H9 (cell line): ENCODE measurements around the gene MYO5B. TPM values are rescaled to one million over a fixed set of nuclear protein-coding genes. Genes with fewer than 3 reads are reported as not detected.

Experiments
- DNase-seq: peaks from one replicate; pipeline ENCODE4 v3.0.0-alpha.2; 2017
- H2AFZ ChIP-seq: one replicate; pipeline ENCODE4 v1.6.1; 2013; ENCODE audit warnings: mild to moderate bottlenecking, low read length, control low read depth, moderate library complexity
- H2AK5ac ChIP-seq: 2 replicates; pipeline ENCODE4 v1.6.1; 2013; ENCODE audit warnings: low read length, control low read depth, mixed read lengths; ENCODE audit not compliant: insufficient read length
- H2BK120ac ChIP-seq: one replicate; pipeline ENCODE4 v1.6.1; 2013; ENCODE audit warnings: low read depth, mild to moderate bottlenecking, low read length, control low read depth, inconsistent platforms; ENCODE audit not compliant: poor library complexity, severe bottlenecking
- H2BK12ac ChIP-seq: 2 replicates; pipeline ENCODE4 v1.6.1; 2013; ENCODE audit warnings: low read length, control low read depth, mixed read lengths, low read depth; ENCODE audit not compliant: insufficient read length
- H2BK15ac ChIP-seq: 2 replicates; pipeline ENCODE4 v1.6.1; 2013; ENCODE audit warnings: low read depth, low read length, control low read depth
- H2BK20ac ChIP-seq: one replicate; pipeline ENCODE4 v1.6.1; 2013; ENCODE audit warnings: low read depth, mild to moderate bottlenecking, low read length, control low read depth, inconsistent platforms; ENCODE audit not compliant: poor library complexity, severe bottlenecking
- H2BK5ac ChIP-seq: 2 replicates; pipeline ENCODE4 v1.6.1; 2013; ENCODE audit warnings: low read length, control low read depth, mixed read lengths; ENCODE audit not compliant: insufficient read length
- H3K14ac ChIP-seq: 2 replicates; pipeline ENCODE4 v1.6.1; 2013; ENCODE audit warnings: low read length, control low read depth; ENCODE audit not compliant: insufficient read depth
- H3K18ac ChIP-seq: 2 replicates; pipeline ENCODE4 v1.6.1; 2013; ENCODE audit warnings: low read depth, mild to moderate bottlenecking, mixed read lengths, low read length, control low read depth; ENCODE audit not compliant: insufficient read length
- H3K23ac ChIP-seq: 2 replicates; pipeline ENCODE4 v1.6.1; 2013; ENCODE audit warnings: low read length, control low read depth, mixed read lengths, low read depth; ENCODE audit not compliant: insufficient read length
- H3K23me2 ChIP-seq: 2 replicates; pipeline ENCODE4 v1.6.1; 2013; ENCODE audit warnings: low read depth, mild to moderate bottlenecking, mixed read lengths, low read length, control low read depth; ENCODE audit not compliant: insufficient read length, poor library complexity, severe bottlenecking
- H3K27ac ChIP-seq: 2 replicates; pipeline ENCODE4 v1.5.1; 2013; ENCODE audit warnings: low read length, control low read depth, mixed read lengths, low read depth; ENCODE audit not compliant: insufficient read length
- H3K27me3 ChIP-seq: 2 replicates; pipeline ENCODE4 v1.6.1; 2013; ENCODE audit warnings: low read length, control low read depth, inconsistent platforms; ENCODE audit not compliant: insufficient read depth
- H3K4ac ChIP-seq: 2 replicates; pipeline ENCODE4 v1.6.1; 2013; ENCODE audit warnings: low read depth, mild to moderate bottlenecking, control low read depth, inconsistent platforms, low read length, moderate library complexity
- H3K4me1 ChIP-seq: 2 replicates; pipeline ENCODE4 v1.6.1; 2013; ENCODE audit warnings: low read length, control low read depth, inconsistent platforms; ENCODE audit not compliant: insufficient read depth
- H3K4me2 ChIP-seq: 2 replicates; pipeline ENCODE4 v1.6.1; 2013; ENCODE audit warnings: low read length, control low read depth, mixed read lengths; ENCODE audit not compliant: insufficient read length, insufficient read depth
- H3K56ac ChIP-seq: 2 replicates; pipeline ENCODE4 v1.6.1; 2013; ENCODE audit warnings: low read depth, mild to moderate bottlenecking, mixed read lengths, low read length, control low read depth; ENCODE audit not compliant: insufficient read length
- H3K79me1 ChIP-seq: 2 replicates; pipeline ENCODE4 v1.6.1; 2013; ENCODE audit warnings: low read depth, mild to moderate bottlenecking, moderate library complexity, low read length, control low read depth, inconsistent platforms; ENCODE audit not compliant: insufficient read depth, poor library complexity, severe bottlenecking
- H3K79me2 ChIP-seq: 2 replicates; pipeline ENCODE4 v1.6.1; 2013; ENCODE audit warnings: low read length, control low read depth, inconsistent platforms; ENCODE audit not compliant: insufficient read depth
- H3K9ac ChIP-seq: 2 replicates; pipeline ENCODE4 v1.6.1; 2013; ENCODE audit warnings: low read length, control low read depth, mixed read lengths; ENCODE audit not compliant: insufficient read length; ENCODE audit errors: extremely low read depth
- H3K9me3 ChIP-seq: one replicate; pipeline ENCODE4 v1.6.1; 2013; ENCODE audit warnings: low read depth, low read length, inconsistent platforms; ENCODE audit not compliant: control insufficient read depth
- H3T11ph ChIP-seq: one replicate; pipeline ENCODE4 v1.6.1; 2013; ENCODE audit warnings: mild to moderate bottlenecking, low read length, control low read depth, inconsistent platforms
- H4K20me1 ChIP-seq: one replicate; pipeline ENCODE4 v1.6.1; 2013; ENCODE audit not compliant: control insufficient read depth, insufficient read length, insufficient read depth
- H4K5ac ChIP-seq: 2 replicates; pipeline ENCODE4 v1.6.1; 2013; ENCODE audit warnings: low read depth, mild to moderate bottlenecking, mixed read lengths, low read length, control low read depth; ENCODE audit not compliant: insufficient read length
- H4K8ac ChIP-seq: replicated peaks from 2 replicates; pipeline ENCODE4 v1.6.1; 2013; ENCODE audit warnings: low read length, control low read depth, mixed read lengths, low read depth; ENCODE audit not compliant: insufficient read length
- H4K91ac ChIP-seq: 2 replicates; pipeline ENCODE4 v1.6.1; 2013; ENCODE audit warnings: low read depth, mild to moderate bottlenecking, moderate library complexity, mixed read lengths, low read length, control low read depth; ENCODE audit not compliant: insufficient read length
- H3K27ac Mint-ChIP-seq, 3 experiments: 2 replicates in 2 of 3; 3 replicates in 1 of 3; pipeline ENCODE4 v1.8.0; 2020 to 2021; ENCODE audit warnings: mixed read lengths in 3 of 3, mild to moderate bottlenecking in 1 of 3, moderate library complexity in 1 of 3
- H3K27me3 Mint-ChIP-seq: 2 replicates; pipeline ENCODE4 v1.8.0; 2021; ENCODE audit warnings: low read depth, mild to moderate bottlenecking, moderate library complexity, mixed read lengths
- H3K36me3 Mint-ChIP-seq, 3 experiments: 2 replicates in 2 of 3; 3 replicates in 1 of 3; pipeline ENCODE4 v1.8.0; 2020 to 2021; ENCODE audit warnings: low read depth in 3 of 3, mixed read lengths in 3 of 3; ENCODE audit not compliant: insufficient read depth in 1 of 3
- H3K4me1 Mint-ChIP-seq, 2 experiments: 2 replicates each; pipeline ENCODE4 v1.8.0; 2020; ENCODE audit warnings: mixed read lengths in 2 of 2
- H3K4me3 Mint-ChIP-seq, 2 experiments: 2 replicates in 1 of 2; 3 replicates in 1 of 2; pipeline ENCODE4 v1.8.0; 2020 to 2021; ENCODE audit warnings: mild to moderate bottlenecking in 2 of 2, mixed read lengths in 2 of 2, moderate library complexity in 1 of 2
- H3K9me3 Mint-ChIP-seq, 2 experiments: 2 replicates in 1 of 2; 3 replicates in 1 of 2; pipeline ENCODE4 v1.8.0; 2020; ENCODE audit warnings: mild to moderate bottlenecking in 2 of 2, mixed read lengths in 2 of 2, moderate library complexity in 1 of 2
- CTCF ChIP-seq: fragments of 200-600 bp; sonication (generic); conservative IDR thresholded peaks from 3 replicates; pipeline ENCODE4 v1.8.0; 2021; ENCODE audit warnings: antibody characterized with exemption, mild to moderate bottlenecking
- WGBS: extraction: QIAGEN DNeasy Blood & Tissue Kit; methylation state at CpG from one replicate; pipeline ENCODE4 v1.1.7; 2013; ENCODE audit warnings: missing lambda C conversion rate, low lambda C conversion rate, mixed read lengths; ENCODE audit not compliant: insufficient read length; ENCODE audit errors: extremely low coverage; 5-methylcytosine and 5-hydroxymethylcytosine counted together
- total RNA-seq: library from RNA; stranded (reverse); gene quantifications from 2 replicates; pipeline ENCODE4 v1.2.1, GENCODE V29; 2021

The MYO5B gene
- total RNA-seq, 1 experiment from 2014 or later, result 9.3 TPM

- Histone ChIP-seq H3K79me1 (no peaks in the 10 kb centered on the region), H2BK12ac (no peak overlapping the region), H3K23me2 (no peaks in the 10 kb centered on the region), H3K27me3 (no peaks in the 10 kb centered on the region), H3K27ac (no peak overlapping the region), H4K8ac (no peak overlapping the region), H3K18ac (no peak overlapping the region), H2BK120ac (no peak overlapping the region), H3T11ph (no peak overlapping the region), H3K79me2 (no peaks in the 10 kb centered on the region), H3K56ac (no peak overlapping the region), H2BK20ac (no peak overlapping the region), H2BK5ac (no peak overlapping the region), H3K14ac (no peak overlapping the region), H3K23ac (no peak overlapping the region), H3K4me1 (no peaks in the 10 kb centered on the region), H4K91ac (no peak overlapping the region), H2AFZ (no peak overlapping the region), H2AK5ac (no peak overlapping the region), H3K9me3 (no peaks in the 10 kb centered on the region), H3K9ac (no peak overlapping the region), H2BK15ac (no peak overlapping the region), H3K4ac (no peak overlapping the region), H4K5ac (no peak overlapping the region), H3K4me2 (no peak overlapping the region), H4K20me1 (no peaks in the 10 kb centered on the region)
- DNase-seq, result no peak
- peaks cover 0 to 2% of the 10 kb centered on the region in 2 experiments; a peak in 3 of 5 replicates for H3K9me3 Mint-ChIP-seq
- peaks cover 0 to 2% (median 0%) of the 10 kb centered on the region in 3 experiments; a peak in 1 of 7 replicates for H3K36me3 Mint-ChIP-seq
- no CpG with 5 or more reads among the region's 2 CpGs for WGBS
- no peak for TF ChIP-seq CTCF
- H3K4me1 Mint-ChIP-seq, result peaks cover 13 to 14% of the 10 kb centered on the region in 2 experiments
- H3K4me3 Mint-ChIP-seq, result no peak overlapping the region
- no peak overlapping the region for H3K27ac Mint-ChIP-seq
- H3K27me3 Mint-ChIP-seq, result no peaks in the 10 kb centered on the region
Observed at GRCh38 chr18:50154420-50154819, 40.5 kb downstream of the MYO5B start.
